PC-3 (cell line): ENCODE measurements around the gene XPO5.

Experiments used
- CTCF ChIP-seq: fragments of 300-600 bp; sonication (generic); conservative IDR thresholded peaks from 2 replicates; pipeline ENCODE4 v1.5.1; 2017; ENCODE audit warnings: antibody characterized with exemption, low read depth, mild to moderate bottlenecking, low read length
- EZH2 ChIP-seq: fragments of 300-600 bp; sonication (generic); IDR thresholded peaks from one replicate; pipeline ENCODE4 v1.6.1; 2017; ENCODE audit warnings: antibody characterized with exemption, mild to moderate bottlenecking, low read length; ENCODE audit not compliant: unreplicated experiment

GRCh38 chr6:43584892-43585570 is 9.2 kb upstream of the XPO5 start:
- TF ChIP-seq CTCF = no peak
- TF ChIP-seq EZH2 = no peak
